MCF 10A (cell line): Measurements from ENCODE around the gene LHFPL2. TPM values are rescaled to one million over a fixed set of nuclear protein-coding genes. Genes with fewer than 3 reads are reported as not detected.

ENCODE experiments used
- BruUV-seq: library from RNA; stranded (reverse); fragments of 400-500 nt; replicated peaks from 2 replicates; lab custom pipeline; 2021; lab: Mats Ljungman, UMichigan
- CTCF ChIA-PET: fragments of 300-600 bp; sonication (Branson Sonifier 250); formaldehyde crosslinking; extraction: SDS; loops from one replicate; lab custom pipeline; 2021; ENCODE audit warnings: antibody characterized with exemption, inconsistent platforms; lab: Yijun Ruan, JAX
- POLR2A ChIA-PET: fragments of 300-600, 350-650 bp; sonication (Branson Sonifier 250); formaldehyde crosslinking; extraction: SDS; loops from one replicate; lab custom pipeline; 2020; ENCODE audit warnings: antibody characterized with exemption, inconsistent platforms; lab: Yijun Ruan, JAX
- DNase-seq: peaks from one replicate; pipeline ENCODE4 v3.0.0-alpha.2; 2018; ENCODE audit not compliant: unreplicated experiment
- H3K27ac Mint-ChIP-seq: one replicate; pipeline ENCODE4 v1.8.0; 2022; ENCODE audit warnings: mild to moderate bottlenecking, low read depth, mixed read lengths; ENCODE audit not compliant: unreplicated experiment
- H3K27me3 Mint-ChIP-seq: one replicate; pipeline ENCODE4 v1.8.0; 2022; ENCODE audit warnings: mixed read lengths; ENCODE audit not compliant: insufficient read depth, unreplicated experiment
- H3K36me3 Mint-ChIP-seq: one replicate; pipeline ENCODE4 v1.8.0; 2022; ENCODE audit warnings: mild to moderate bottlenecking, moderate library complexity, mixed read lengths; ENCODE audit not compliant: insufficient read depth, unreplicated experiment
- H3K4me1 Mint-ChIP-seq: one replicate; pipeline ENCODE4 v1.8.0; 2022; ENCODE audit warnings: mixed read lengths; ENCODE audit not compliant: insufficient read depth, unreplicated experiment
- H3K4me3 Mint-ChIP-seq: one replicate; pipeline ENCODE4 v1.8.0; 2022; ENCODE audit warnings: mild to moderate bottlenecking, moderate library complexity, mixed read lengths; ENCODE audit not compliant: unreplicated experiment
- H3K9me3 Mint-ChIP-seq: one replicate; pipeline ENCODE4 v1.8.0; 2022; ENCODE audit warnings: mixed read lengths; ENCODE audit not compliant: unreplicated experiment
- CTCF ChIP-seq: fragments of 200-600 bp; IDR thresholded peaks from one replicate; pipeline ENCODE4 v1.8.0; 2022; ENCODE audit warnings: antibody characterized with exemption, mild to moderate bottlenecking; ENCODE audit not compliant: unreplicated experiment
- intact Hi-C: fragments of 100-400 bp; cut with micrococcal nuclease; formaldehyde crosslinking; loops from 2 replicates; pipeline ENCODE4 v1.14.1; 2022
- total RNA-seq: library from RNA; stranded (reverse); gene quantifications from 2 replicates; pipeline ENCODE4 v1.2.3, GENCODE V29; 2022

LHFPL2 gene
- total RNA-seq, 1 experiment from 2014 or later: 45.9 TPM

- no TSS peak for BruUV-seq
- no peaks in the 10 kb centered on the region for H3K9me3 Mint-ChIP-seq
- DNase-seq: no peak
- TF ChIP-seq CTCF: no peak
- no peak overlapping the region for H3K27ac Mint-ChIP-seq
- POLR2A ChIA-PET: interaction anchor here (1.0 kb wide), 1 partner anchor 140 kb away, joined by 3 read pairs; no protein-coding TSS in a partner anchor
- H3K36me3 Mint-ChIP-seq: peaks cover 12% of the 10 kb centered on the region
- intact Hi-C loops: no loop called here
- no peaks in the 10 kb centered on the region for H3K4me1 Mint-ChIP-seq
- H3K4me3 Mint-ChIP-seq: no peak overlapping the region
- no peaks in the 10 kb centered on the region for H3K27me3 Mint-ChIP-seq
- CTCF ChIA-PET: interaction anchor here (0.8 kb wide), 1 partner anchor 403 kb away, joined by 3 read pairs; no protein-coding TSS in a partner anchor
Observed at GRCh38 chr5:78560000-78560855, 88.3 kb downstream of the LHFPL2 start.

- BruUV-seq: no TSS peak
- DNase-seq: no peak
- CTCF ChIA-PET: interaction anchor here (0.9 kb wide), 1 partner anchor 14 kb away, joined by 3 read pairs; no protein-coding TSS in a partner anchor
- POLR2A ChIA-PET: interaction anchor here (0.9 kb wide), 1 partner anchor 9 kb away, joined by 3 read pairs; no protein-coding TSS in a partner anchor
- H3K27me3 Mint-ChIP-seq: no peaks in the 10 kb centered on the region
- H3K9me3 Mint-ChIP-seq: no peaks in the 10 kb centered on the region
- TF ChIP-seq CTCF: no peak
- peaks cover 6% of the 10 kb centered on the region for H3K4me1 Mint-ChIP-seq
- H3K36me3 Mint-ChIP-seq: peaks cover 6% of the 10 kb centered on the region
- intact Hi-C loops: no loop called here
- H3K27ac Mint-ChIP-seq: no peak overlapping the region
- H3K4me3 Mint-ChIP-seq: no peak overlapping the region
Observed at GRCh38 chr5:78557601-78558000, 91.0 kb downstream of the LHFPL2 start.

GRCh38 chr5:78555870-78556269 lies 92.7 kb downstream of the LHFPL2 start:
- Mint-ChIP-seq H3K9me3 (no peaks in the 10 kb centered on the region), H3K27ac (no peak overlapping the region), H3K36me3 (no peaks in the 10 kb centered on the region), H3K27me3 (no peaks in the 10 kb centered on the region), H3K4me1 (peaks cover 6% of the 10 kb centered on the region), H3K4me3 (no peak overlapping the region)
- BruUV-seq: no TSS peak
- CTCF ChIA-PET: no interaction called here
- POLR2A ChIA-PET: interaction anchor here (0.6 kb wide), 1 partner anchor 89 kb away, joined by 3 read pairs; no protein-coding TSS in a partner anchor
- no peak for TF ChIP-seq CTCF
- no peak for DNase-seq
- intact Hi-C loops: no loop called here

- intact Hi-C loops: no loop called here
- Mint-ChIP-seq H3K36me3 (no peaks in the 10 kb centered on the region), H3K9me3 (no peaks in the 10 kb centered on the region), H3K4me1 (peaks cover 6% of the 10 kb centered on the region), H3K4me3 (no peak overlapping the region), H3K27ac (no peak overlapping the region), H3K27me3 (no peaks in the 10 kb centered on the region)
- DNase-seq: no peak
- ChIA-PET CTCF (no interaction called here), POLR2A (no interaction called here)
- no peak for TF ChIP-seq CTCF
- no TSS peak for BruUV-seq
Observed at GRCh38 chr5:78554670-78555069, 93.9 kb downstream of the LHFPL2 start.
